Stimulated activated CD8-positive, alpha-beta memory T cell treated with anti-CD3 and anti-CD28 coated beads, Interleukin-15, amount 100 ng/mL, for 24 hours (primary cell): ENCODE results near the gene LYRM7.
"Not testable (repeated sequence)": the region's sequence is repeated elsewhere in the genome, so short reads cannot be mapped to it uniquely, and the experiment has no call there.

Experiments
- DNase-seq: peaks from one replicate; pipeline ENCODE4 v3.0.0-alpha.2; 2020; ENCODE audit warnings: low read depth

LYRM7 gene

DNA sequence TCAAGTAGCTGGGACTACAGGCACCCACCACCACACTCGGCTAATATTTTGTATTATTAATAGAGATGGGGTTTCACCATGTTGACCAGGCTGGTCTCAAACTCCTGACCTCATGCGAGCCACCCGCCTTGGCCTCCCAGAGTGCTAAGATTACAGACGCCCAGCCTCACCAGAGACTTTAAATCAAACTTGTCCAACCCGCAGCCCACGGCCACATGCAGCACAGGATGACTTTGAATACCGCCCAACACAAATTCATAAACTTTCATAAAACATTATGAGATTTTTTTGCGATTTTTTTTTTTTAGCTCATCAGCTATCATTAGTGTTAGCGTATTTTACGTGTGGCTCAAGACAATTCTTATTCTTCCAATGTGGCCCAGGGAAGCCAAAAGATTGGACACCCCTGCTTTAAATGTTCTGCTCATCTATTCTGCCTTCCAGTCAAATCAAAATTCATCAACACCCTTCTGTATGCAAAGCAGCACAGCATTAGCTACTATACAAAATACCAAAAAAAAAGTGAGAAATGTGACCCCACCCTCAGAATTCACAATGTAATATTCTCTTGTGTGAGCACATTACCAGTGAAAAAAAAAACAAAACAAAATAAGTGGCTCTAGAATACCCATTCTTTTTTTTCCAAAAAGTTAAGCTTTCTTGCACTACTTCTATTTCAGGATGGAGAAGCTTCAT, 50.4 kb downstream of the LYRM7 start:
- no peak for DNase-seq

DNA sequence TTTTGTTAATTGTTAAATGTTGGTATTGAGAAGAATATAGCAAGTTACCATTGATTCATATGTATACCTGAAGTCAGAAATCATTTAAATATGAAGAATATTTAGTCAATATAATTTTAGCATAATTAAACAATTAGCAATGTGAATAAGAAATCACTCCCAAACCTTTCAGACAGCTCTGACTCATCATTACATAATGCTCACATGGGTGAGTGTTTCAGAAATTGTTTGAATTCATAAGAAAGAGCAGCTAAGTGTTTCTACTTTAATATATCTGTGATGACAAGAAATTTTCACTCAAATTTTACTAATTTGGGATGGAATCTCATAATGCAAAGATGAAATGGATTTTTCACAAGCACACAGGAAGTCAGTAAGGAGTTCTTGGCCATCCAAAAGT, 51.1 kb downstream of the LYRM7 start:
- no peak for DNase-seq

DNA sequence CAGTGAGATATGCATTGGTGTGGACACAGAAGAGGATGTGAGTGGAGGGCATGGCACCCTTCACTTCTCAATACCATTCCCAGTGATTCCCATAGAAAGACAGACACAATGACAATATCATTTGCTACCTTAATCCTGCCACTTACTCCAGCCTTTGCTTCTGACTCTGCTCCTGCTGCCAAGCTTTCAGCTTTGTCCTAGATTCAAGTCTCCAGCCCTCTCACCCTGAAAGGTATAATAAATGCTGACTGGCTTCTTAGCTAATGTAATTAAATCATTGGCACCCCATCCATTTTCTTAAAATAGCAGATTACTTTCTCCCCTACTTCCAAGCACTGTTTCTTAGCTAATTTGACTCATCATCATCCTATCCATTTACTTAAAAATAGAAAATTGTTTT, 52.0 kb downstream of the LYRM7 start:
- no peak for DNase-seq

DNA sequence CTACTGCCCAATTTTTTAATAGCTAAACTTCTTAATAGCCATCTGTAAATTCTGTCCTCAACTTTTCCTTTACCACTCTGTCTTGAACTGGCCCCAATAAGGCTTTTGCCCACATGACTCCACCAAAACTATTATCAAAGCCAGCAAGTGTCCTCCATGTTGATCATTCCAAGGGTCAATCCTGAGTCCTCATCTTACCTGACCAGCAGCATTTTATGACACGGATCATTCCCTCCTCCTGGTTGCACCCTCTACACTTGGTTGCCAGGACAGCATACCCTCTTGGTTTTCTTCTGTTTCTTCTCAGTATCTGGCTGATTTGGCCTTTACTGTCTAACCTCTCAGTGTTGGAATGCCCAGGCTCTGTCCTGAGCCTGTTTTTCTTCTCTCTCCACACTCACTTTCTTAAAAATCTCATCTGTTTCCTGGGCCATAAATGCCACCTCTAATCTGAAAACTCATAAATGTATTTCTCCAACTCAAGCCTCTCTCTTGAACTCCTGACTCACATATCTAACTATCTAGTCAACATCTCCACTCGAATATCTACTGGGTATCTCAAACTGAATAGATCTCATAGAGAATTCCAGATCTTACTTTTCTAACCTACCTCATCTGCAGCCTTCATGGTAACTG, 53.1 kb downstream of the LYRM7 start:
- DNase-seq: no peak

DNA sequence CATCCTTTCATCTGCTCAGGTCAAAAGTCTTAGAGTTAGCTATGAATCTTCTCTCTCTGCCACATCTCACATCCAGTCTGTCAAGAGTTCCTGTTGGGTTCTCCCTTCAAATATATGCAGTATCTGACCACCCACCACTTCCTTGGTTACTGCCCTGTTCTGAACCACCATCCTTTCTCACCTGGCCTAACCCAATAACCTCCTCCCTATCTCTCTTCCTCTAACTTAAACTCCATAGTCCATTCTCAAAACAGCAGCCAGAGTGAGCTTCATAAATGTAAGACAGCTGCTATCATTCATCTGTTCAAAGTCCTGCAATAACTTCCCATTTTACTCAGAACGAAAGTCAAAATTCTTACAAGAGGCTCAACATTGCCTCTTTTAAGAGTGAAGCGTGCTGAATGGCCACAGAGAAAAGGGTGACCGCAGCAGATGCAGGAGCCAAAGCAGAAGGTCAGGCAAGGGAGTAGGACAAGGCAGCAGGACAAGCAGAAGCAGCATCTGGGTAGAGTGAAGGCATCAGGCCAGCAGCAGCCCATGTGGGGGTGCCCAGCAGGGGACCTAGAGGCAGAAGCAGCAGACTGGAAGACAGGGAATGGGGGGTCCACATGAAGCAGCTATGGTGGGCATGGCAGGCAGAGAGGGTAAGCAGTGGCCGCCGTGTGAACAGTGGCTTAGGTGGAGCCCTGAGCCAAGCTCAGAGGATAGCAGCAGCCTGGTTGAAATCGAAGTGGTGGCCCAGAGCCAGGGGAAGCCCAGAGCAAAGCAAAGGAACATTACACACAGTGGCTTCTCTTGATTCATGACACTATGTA, 53.9 kb downstream of the LYRM7 start:
- no peak for DNase-seq

DNA sequence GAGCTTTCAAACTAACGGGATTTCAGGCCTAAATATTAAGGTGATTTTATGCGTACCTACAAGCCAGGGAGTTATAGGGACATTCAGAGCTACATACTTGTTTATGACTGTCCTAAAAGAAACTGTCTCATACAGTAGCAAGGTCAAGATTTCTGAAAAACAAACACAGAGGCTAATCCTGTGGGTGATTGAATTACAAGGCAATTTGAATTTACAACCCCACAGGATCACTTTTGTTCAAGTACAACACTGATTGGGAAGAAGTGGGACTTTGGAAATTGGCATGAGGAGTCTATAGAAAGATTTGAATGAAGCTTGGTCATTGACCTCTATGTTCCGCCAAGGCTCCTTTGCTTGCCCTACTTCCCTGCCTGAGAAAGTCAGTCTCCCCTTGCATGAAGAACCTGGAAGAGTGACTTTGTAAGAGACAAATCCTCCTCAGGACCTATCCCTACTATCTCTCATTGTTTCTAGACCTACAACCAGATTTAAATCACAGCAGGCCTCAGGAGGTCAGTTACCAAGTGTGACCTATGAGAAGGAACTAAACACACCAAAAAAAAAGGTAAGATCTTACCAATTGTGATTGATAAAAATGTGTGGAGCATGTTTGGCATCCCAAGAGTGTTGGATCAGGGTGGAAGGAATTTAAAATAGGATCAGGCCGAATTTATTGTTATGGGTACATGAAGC, 54.7 kb downstream of the LYRM7 start:
- DNase-seq: no peak

DNA sequence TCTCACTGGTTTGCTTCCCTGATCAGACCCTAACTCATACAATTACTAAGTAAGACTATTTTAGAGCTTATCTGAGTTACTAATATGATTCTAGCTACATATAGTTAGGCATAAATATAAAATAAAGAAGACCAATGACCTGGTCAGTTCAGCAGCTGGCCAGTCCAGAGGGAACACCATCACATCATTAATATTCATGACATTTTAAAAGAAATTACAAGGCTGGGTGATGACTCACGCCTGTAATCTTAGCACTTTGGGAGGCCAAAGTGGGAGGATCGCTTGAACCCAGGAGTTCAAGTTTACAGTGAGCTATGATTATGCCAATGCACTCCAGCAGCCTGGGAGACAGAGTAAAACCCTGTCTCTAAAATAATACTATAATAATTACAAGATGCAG, 56.2 kb downstream of the LYRM7 start:
- no peak for DNase-seq

DNA sequence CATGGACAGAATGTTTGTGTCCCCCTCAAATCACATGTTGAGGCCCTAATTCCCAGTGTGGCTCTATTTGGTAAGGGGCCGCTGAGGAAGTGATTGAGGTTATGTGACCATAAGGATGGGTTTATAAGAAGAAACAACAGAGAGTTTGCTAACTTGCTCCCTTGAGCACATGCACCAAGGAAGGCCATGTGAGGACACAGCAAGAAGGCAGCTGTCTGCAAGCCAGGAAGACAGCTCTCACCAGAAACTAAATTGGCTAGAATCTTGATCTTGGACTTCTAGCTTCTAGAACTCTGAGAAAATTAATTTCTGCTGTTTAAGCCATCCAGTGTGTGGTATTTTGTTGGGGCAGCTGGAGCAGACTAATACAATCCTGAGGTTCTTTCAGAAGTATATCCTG, 57.9 kb downstream of the LYRM7 start:
- DNase-seq: no peak

DNA sequence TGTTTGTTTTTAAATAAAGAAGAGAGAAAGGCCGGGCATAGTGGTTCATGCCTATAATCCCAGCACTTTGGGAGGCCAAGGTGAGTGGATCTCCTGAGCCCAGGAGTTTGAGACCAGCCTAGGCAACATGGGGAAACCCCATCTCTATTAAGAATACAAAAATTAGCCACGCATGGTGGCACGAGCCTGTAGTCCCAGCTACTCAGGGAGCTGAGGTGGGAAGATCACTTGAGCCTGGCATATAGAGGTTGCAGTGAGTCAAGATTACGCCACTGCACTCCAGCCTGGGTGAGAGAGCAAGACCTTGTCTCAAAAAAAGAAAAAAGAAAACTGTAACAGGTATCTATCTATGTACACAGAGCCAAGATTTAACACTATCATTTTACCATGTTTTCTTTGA, 58.9 kb downstream of the LYRM7 start:
- no peak for DNase-seq

DNA sequence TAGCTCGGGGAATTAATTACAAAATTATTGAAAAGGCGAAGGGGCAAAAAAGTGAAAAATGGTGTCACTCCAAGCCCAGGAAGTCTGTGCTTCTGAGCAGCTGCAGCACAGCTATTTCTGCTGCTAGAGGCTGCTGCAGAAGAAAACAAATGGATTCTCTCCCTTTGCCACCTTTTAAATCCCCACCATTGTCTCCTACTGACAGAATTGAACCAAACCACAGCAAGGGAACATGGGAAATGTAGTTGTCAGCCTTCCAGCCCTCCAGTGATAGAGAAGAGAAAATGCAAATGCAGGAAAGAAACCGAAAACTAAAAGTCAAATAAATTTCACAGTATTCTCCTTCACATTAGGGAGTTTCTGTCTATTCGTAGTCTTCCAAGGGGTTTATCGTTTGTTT, 59.7 kb downstream of the LYRM7 start:
- DNase-seq: no peak

DNA sequence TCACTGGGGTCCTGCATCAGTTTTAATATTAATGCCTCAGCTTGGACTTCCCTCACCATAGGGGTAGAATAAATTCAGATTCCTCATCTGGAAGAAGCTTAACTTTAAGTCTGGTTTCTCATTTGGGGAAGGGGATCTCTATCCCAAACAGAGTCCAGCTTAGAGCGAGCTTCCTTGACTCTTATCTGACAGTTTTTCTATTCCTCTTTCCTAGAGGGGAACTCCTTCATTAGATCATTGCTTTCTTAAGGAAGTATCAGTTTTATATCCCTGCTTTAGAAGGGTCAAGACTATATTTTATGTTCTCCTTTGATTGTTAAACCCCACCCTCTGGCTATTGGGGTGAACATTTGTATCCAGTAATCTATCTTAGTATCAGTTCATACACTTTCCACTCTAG, 68.9 kb downstream of the LYRM7 start:
- no peak for DNase-seq

DNA sequence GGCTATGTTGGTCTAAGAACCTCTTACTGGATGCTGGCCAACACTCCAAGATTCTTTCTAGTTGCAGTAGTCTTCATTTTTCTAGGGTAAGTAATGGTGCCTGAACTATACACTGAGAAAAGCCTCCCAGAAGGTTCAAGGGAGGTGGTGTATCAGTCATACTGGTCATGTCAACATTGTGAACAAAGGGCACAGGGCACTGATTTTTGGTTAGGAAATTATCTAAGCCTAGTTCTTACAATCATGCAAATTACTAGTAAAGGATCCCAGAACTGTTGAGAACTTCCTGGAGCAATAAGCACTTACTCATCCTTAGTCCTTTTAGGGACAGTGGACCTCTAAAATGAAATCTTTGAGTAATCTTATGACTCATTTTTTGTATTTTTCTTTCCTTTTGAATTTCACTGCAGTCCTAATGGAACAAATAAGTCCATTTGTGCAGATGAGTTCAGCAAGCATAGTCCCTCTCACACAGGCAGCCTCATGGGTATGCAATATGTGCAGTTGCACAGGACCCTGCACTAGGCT, 72.0 kb downstream of the LYRM7 start:
- no peak for DNase-seq

DNA sequence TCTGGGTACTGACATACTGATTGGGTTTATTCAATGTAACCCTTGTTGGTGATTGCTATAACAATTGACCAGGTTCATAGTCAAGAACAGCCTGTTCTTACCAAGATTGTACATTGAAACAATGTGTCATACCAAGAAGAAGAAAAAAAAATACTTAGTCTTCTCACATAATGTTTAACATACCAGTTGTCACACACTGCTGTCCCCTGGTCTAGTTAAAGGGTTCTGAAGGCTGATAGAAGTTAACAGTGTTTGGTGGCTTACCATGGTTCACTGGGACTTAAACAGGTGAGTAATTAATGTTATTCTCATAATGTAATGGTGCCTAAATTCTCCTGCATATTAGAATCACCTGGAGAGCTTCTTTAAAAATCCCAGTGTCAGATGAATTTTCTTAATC, 74.6 kb downstream of the LYRM7 start:
- DNase-seq: no peak

DNA sequence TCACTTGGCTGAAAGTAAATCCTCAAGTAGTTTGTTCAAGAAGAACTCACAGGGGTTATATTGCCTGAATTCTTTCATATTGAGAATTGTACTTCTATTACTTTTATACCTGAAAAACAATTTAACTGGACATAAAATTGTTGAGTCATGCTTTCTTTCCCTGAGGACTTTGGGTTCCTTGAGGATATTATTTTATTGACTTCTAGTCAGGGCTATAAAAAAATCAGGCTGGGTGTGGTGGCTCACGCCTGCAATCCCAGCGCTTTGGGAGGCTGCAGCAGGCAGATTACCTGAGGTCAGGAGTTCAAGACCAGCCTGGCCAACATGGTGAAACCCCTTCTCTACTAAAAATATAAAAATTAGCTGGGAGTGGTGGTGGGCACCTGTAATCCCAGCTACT, 75.2 kb downstream of the LYRM7 start:
- DNase-seq: no peak

DNA sequence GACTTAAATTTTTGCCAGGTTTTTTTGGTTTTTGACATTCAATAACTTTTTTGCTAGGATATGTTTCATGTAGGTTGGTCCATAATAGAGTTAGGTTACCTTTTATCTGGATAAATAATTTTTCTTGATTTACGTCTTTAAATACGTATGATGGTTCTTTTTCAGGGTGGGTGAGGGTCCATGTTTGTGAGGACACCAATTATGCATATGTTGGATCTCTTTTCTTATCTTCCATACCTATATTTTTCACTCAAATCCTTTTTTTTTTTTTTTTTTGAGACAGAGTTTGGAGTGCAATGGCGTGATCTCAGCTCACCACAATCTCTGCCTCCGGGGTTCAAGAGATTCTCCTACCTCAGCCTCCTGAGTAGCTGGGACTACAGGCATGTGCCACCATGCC, 75.8 kb downstream of the LYRM7 start:
- no peak for DNase-seq

DNA sequence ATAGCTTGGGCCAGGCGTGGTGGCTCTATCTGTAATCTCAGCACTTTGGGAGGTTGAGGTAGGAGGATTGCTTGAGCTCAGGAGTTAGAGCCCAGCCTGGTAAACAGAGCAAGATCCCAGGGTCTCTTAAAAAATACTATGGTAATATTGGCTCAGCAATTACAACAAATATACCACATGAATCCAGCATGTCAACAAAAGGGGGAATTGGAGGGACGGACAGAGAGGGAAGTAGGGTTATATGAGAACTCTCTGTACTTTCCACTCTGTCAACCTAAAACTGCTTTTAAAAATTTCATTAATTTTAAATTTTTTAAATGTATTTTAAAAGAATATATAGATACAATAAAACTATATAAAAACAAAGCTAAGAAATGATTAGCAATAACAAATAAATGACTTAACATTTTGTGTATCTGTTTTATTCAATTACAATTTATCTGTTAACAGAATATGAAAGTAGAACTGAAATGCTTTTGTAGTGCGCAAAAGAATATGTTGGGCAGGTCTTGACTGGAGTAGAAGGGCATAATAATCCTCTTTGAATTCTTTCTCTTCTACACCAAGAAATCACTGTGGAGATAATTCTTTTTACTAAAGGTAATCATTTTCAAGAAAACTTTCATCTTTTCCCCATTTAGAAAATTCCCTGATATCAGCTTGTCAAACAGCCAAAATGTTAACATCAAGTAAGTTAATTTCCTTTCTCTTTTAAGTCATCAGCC, 80.2 kb downstream of the LYRM7 start:
- no peak for DNase-seq

DNA sequence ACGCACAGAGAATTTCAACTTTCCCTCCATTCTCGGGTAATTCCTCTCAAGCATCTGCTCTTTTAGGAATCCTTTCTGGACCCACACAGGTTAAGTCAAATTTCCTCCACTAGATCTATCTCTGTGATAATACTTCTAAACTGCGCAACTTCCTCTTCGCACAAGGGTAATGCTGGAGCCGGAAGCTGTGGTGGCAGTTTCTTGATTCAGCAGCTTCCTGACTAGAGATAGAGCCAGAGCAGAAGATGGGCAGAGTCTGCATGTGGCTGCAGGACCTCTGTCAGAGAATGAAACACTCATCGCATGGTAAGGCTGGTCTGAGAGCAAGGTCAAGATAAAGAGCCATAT, 82.1 kb downstream of the LYRM7 start:
- no peak for DNase-seq

DNA sequence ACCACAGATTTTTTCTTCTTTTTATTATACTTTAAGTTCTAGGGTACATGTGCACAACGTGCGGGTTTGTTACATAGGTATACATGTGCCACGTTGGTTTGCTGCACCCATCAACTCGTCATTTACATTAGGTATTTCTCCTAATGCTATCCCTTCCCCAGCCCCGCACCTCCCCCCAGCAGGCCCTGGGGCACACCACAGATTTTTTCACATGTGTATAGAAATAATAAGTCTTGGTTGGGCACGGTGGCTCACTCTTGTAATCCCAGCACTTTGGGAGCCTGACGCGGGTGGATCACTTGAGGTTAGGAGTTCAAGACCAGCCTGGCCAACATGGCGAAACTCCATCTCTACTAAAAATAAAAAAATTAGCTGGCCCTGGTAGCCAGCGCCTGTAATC, 83.3 kb downstream of the LYRM7 start:
- not testable (repeated sequence) for DNase-seq

DNA sequence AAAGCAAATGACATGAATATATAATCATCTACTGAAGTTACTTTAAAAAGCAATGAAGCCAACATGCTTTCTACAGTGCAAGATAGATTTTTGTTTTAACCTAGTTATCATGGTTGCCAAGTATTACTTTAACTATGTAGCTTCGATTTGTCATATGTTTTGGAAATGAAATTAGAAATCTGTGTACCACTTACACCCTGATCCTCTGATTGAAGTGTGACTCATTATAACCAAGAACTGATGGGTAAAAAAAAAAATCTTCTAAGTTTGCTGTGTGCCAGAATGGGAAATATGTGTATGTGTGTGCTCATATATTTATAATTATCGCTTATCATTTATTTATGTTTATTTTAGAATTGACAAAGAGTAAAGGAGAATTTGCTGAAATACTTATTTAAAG, 84.0 kb downstream of the LYRM7 start:
- DNase-seq: no peak
